Body of pancreas (tissue), 4 donors: ENCODE measurements around the gene GRK3.

Experiments
- POLR2A ChIP-seq, 3 donors: fragments of 450-650 bp; IDR thresholded peaks; one replicate each; pipeline ENCODE4 v1.6.1; 2016; ENCODE audit warnings: antibody characterized with exemption in 3 of 3, mild to moderate bottlenecking in 2 of 3
- TF ChIP-seq, protein P1 (sequence below), 7 experiments: fragments of 450-650 bp in 4 of 7; fragments of 200-600 bp in 3 of 7; sonication (generic) in 3 of 7; IDR thresholded peaks; one replicate each; pipeline ENCODE4 v1.5.1; 2016 to 2019; ENCODE audit warnings: antibody characterized with exemption in 7 of 7

DNA sequence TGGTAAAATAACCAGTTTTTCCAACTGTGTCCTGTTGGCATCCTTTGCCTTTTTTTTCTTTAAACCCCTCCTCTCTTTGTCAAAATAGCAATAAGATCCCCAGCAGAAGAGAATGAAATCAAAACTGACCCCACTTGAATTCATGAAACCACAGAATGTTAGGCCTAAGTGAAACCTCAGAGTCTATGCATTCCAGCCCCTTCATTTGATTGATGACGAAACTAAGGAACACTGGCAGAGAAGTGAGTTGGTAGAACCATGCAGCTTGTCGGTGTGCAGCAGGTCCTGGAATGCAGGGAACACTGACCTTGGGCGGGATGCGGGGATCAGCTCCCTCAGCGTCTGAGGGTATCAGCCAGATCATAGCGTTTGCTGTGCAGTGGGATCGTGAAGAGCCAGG, 57.5 kb downstream of the GRK3 start:
- TF ChIP-seq, protein P1, sequence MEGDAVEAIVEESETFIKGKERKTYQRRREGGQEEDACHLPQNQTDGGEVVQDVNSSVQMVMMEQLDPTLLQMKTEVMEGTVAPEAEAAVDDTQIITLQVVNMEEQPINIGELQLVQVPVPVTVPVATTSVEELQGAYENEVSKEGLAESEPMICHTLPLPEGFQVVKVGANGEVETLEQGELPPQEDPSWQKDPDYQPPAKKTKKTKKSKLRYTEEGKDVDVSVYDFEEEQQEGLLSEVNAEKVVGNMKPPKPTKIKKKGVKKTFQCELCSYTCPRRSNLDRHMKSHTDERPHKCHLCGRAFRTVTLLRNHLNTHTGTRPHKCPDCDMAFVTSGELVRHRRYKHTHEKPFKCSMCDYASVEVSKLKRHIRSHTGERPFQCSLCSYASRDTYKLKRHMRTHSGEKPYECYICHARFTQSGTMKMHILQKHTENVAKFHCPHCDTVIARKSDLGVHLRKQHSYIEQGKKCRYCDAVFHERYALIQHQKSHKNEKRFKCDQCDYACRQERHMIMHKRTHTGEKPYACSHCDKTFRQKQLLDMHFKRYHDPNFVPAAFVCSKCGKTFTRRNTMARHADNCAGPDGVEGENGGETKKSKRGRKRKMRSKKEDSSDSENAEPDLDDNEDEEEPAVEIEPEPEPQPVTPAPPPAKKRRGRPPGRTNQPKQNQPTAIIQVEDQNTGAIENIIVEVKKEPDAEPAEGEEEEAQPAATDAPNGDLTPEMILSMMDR (IDR thresholded peaks at IDR 0.05), result no peak
- TF ChIP-seq POLR2A (IDR thresholded peaks at IDR 0.05), result no peak
